OCI-LY7 (cell line): ENCODE data around the gene NPY. TPM values are rescaled to one million over a fixed set of nuclear protein-coding genes. Genes with fewer than 3 reads are reported as not detected.

Experiments used
- BruUV-seq: library from RNA; stranded (reverse); fragments of 400-500 nt; replicated peaks from 2 replicates; lab custom pipeline; 2021; lab: Mats Ljungman, UMichigan
- CTCF ChIA-PET: fragments of 300-600 bp; sonication (Branson Sonifier 250); formaldehyde crosslinking; loops from one replicate; lab custom pipeline; 2022; ENCODE audit warnings: antibody characterized with exemption; ENCODE audit not compliant: unreplicated experiment; lab: Charles Lee
- POLR2A ChIA-PET: fragments of 300-600 bp; sonication (Branson Sonifier 250); formaldehyde crosslinking; loops from one replicate; lab custom pipeline; 2022; ENCODE audit warnings: antibody characterized with exemption; lab: Charles Lee
- DNase-seq: peaks from one replicate; pipeline ENCODE4 v3.0.0-alpha.2; 2015; ENCODE audit warnings: low spot score
- H2AFZ ChIP-seq: fragments of 200-600 bp; sonication (generic), shearing (Covaris generic); 2 replicates; pipeline ENCODE4 v1.6.1; 2014; ENCODE audit warnings: mild to moderate bottlenecking, antibody characterized with exemption, low read length, moderate library complexity
- H3K27ac ChIP-seq: fragments of 200-600 bp; sonication (generic); 2 replicates; pipeline ENCODE4 v1.5.1; 2014; ENCODE audit warnings: mixed run types, low read depth, mild to moderate bottlenecking, moderate library complexity, low read length, inconsistent platforms; ENCODE audit not compliant: poor library complexity, severe bottlenecking
- H3K36me3 ChIP-seq: fragments of 200-600 bp; sonication (generic); 2 replicates; pipeline ENCODE4 v1.6.1; 2014; ENCODE audit warnings: mild to moderate bottlenecking, antibody characterized with exemption, low read length, moderate library complexity, mixed read lengths; ENCODE audit not compliant: insufficient read depth
- H3K4me1 ChIP-seq: fragments of 200-600 bp; sonication (generic); 2 replicates; pipeline ENCODE4 v1.5.1; 2014; ENCODE audit warnings: mild to moderate bottlenecking, low read length; ENCODE audit not compliant: insufficient read depth, poor library complexity, severe bottlenecking
- H3K4me2 ChIP-seq: fragments of 200-600 bp; sonication (generic); 2 replicates; pipeline ENCODE4 v1.6.1; 2014; ENCODE audit warnings: mild to moderate bottlenecking, low read length
- H3K4me3 ChIP-seq: fragments of 200-600 bp; sonication (generic); 2 replicates; pipeline ENCODE4 v1.5.1; 2014; ENCODE audit warnings: mild to moderate bottlenecking, low read depth, low read length; ENCODE audit not compliant: poor library complexity, severe bottlenecking
- H3K79me2 ChIP-seq: fragments of 200-600 bp; sonication (generic); 2 replicates; pipeline ENCODE4 v1.6.1; 2016; ENCODE audit warnings: low read depth, mild to moderate bottlenecking, low read length, moderate library complexity, mixed read lengths; ENCODE audit not compliant: insufficient read depth
- H3K9me2 ChIP-seq: fragments of 200-600 bp; sonication (generic); 2 replicates; pipeline ENCODE4 v1.6.1; 2016; ENCODE audit warnings: mild to moderate bottlenecking, low read length, mixed read lengths; ENCODE audit not compliant: insufficient read depth
- H3K9me3 ChIP-seq: fragments of 200-600 bp; sonication (generic); 2 replicates; pipeline ENCODE4 v1.6.1; 2014; ENCODE audit warnings: mild to moderate bottlenecking, mixed run types, low read length, mixed read lengths
- H4K20me1 ChIP-seq: fragments of 200-600 bp; sonication (generic); 2 replicates; pipeline ENCODE4 v1.6.1; 2014; ENCODE audit warnings: mild to moderate bottlenecking, antibody characterized with exemption, low read length, moderate library complexity, mixed read lengths; ENCODE audit not compliant: insufficient read depth
- CTCF ChIP-seq: fragments of 200-600 bp; sonication (generic); conservative IDR thresholded peaks from 2 replicates; pipeline ENCODE4 v1.5.1; 2014; ENCODE audit warnings: mild to moderate bottlenecking, antibody characterized with exemption, low read length, moderate library complexity, mixed read lengths
- EZH2phosphoT487 ChIP-seq: fragments of 200-600 bp; sonication (generic); IDR thresholded peaks from 2 replicates; pipeline ENCODE4 v1.6.1; 2018; ENCODE audit warnings: low read depth, borderline replicate concordance, mild to moderate bottlenecking, mixed run types, antibody characterized with exemption, low read length, moderate library complexity, mixed read lengths
- intact Hi-C: fragments of 100-400 bp; cut with micrococcal nuclease; formaldehyde crosslinking; loops from one replicate; pipeline ENCODE4 v1.10.0; 2022; ENCODE audit not compliant: unreplicated experiment
- total RNA-seq, 2 experiments: library from RNA; depleted of rRNA in 1 of 2; stranded (reverse); fragments of >200 nt in 1 of 2; shearing (Covaris generic) in 1 of 2; gene quantifications; 2 replicates each; pipeline ENCODE4 v1.2.3, GENCODE V29; 2014 to 2022

NPY gene
- total RNA-seq, 2 experiments from 2014 or later, result not detected

GRCh38 chr7:24284699-24285506 lies 913 bp downstream of the NPY start:
- Histone ChIP-seq H3K9me2 (no peaks in the 10 kb centered on the region), H3K4me1 (peaks cover 5% of the 10 kb centered on the region), H3K79me2 (no peaks in the 10 kb centered on the region), H3K9me3 (no peaks in the 10 kb centered on the region), H3K36me3 (no peaks in the 10 kb centered on the region), H3K27ac (no peak overlapping the region), H3K4me3 (no peak overlapping the region), H2AFZ (no peak overlapping the region), H4K20me1 (no peaks in the 10 kb centered on the region), H3K4me2 (no peak overlapping the region)
- ChIA-PET POLR2A (no interaction called here), CTCF (no interaction called here)
- TF ChIP-seq EZH2phosphoT487 (no peak), CTCF (no peak)
- intact Hi-C loops, result no loop called here
- no peak for DNase-seq
- BruUV-seq, result no TSS peak

GRCh38 chr7:24290004-24290641 lies 6.1 kb downstream of the NPY start:
- intact Hi-C loops, result loop anchor here (1.0 to 5.0 kb wide), 4 partner anchors 92 to 805 kb away; no protein-coding TSS in a partner anchor
- Histone ChIP-seq H3K4me1 (peaks cover 11% of the 10 kb centered on the region), H4K20me1 (no peaks in the 10 kb centered on the region), H3K79me2 (no peaks in the 10 kb centered on the region), H3K9me2 (no peaks in the 10 kb centered on the region), H2AFZ (peak overlapping the region; percentile 58; the same call in 1 of the 2 replicates), H3K9me3 (no peaks in the 10 kb centered on the region), H3K4me3 (no peak overlapping the region), H3K27ac (no peak overlapping the region), H3K36me3 (no peaks in the 10 kb centered on the region), H3K4me2 (peak overlapping the region; percentile 28)
- no TSS peak for BruUV-seq
- peak; percentile 90 for DNase-seq
- TF ChIP-seq CTCF (peak; percentile 91), EZH2phosphoT487 (no peak)
- CTCF ChIA-PET, result interaction anchor here (1.2 kb wide), 1 partner anchor 91 kb away, joined by 8 read pairs; no protein-coding TSS in a partner anchor
- POLR2A ChIA-PET, result interaction anchor here (0.6 kb wide), 1 partner anchor 88 kb away, joined by 3 read pairs; no protein-coding TSS in a partner anchor
